ENCODE results near the gene GPAT2. TPM values are rescaled to one million over a fixed set of nuclear protein-coding genes. Genes with fewer than 3 reads are reported as not detected.
"Not testable (repeated sequence)": the region's sequence is repeated elsewhere in the genome, so short reads cannot be mapped to it uniquely, and the experiment has no call there.

GPAT2 gene
- total and polyA plus RNA-seq, 2 of the 8 experiments (the other 6 are each of a cell fraction or from before 2014, with no cell fraction given): 0.26 to 0.63 TPM

DNA sequence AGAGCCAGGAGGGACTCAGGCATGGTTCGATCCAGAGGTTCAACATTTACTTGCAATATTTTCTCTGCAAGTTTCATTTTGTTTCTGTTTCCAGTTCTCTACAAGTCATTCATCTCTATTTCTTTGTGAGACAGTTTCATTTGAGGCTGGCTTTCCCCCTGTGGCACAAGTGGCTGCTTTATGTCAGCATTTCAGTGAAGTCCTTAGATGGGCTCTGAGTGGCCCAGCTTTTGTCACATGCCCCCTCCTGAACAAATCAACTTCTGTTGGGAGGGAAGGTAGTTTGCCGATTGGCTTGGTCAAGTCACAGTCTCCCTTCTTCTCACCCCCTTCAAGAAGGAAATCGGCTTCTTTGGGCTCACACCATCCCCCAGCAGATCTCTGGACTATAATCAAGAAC is 17.9 kb upstream of the GPAT2 start:
- not testable (repeated sequence) for FAIRE-seq

DNA sequence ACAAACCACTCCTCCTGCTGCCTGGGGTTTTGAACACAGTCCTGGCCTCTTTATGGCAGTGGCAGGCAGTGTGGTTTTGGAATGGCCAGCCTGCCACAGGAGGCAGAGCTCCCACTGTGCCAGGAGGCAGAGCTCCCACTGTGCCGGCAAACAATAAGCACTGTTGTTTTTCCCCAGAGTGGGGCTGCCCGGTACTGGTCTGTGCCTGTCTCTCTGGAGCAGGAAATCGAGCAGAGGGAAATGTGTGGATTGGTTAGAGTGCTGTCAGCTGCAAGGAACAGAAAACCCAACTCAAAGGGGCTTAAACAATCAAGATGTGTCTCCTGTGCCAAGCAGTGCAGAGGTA is 15.2 kb upstream of the GPAT2 start:
- H3K56ac ChIP-seq (replicated peaks; ENCODE audit: insufficient read length, low read depth, low read length); H3K79me2 ChIP-seq (ENCODE audit: control insufficient read depth in 1 of 2, insufficient read depth in 2 of 2, low read length in 2 of 2); H3K9me3 ChIP-seq (ENCODE audit: insufficient read depth in 2 of 2, low read depth in 1 of 2, low read length in 1 of 2); H4K8ac ChIP-seq (ENCODE audit: extremely low read depth, insufficient read depth, low read length); H3K4me3 ChIP-seq (ENCODE audit: extremely low read depth in 1 of 4, insufficient read depth in 2 of 4, low read depth in 3 of 4, low read length in 4 of 4); H3K27ac ChIP-seq (ENCODE audit: low read depth, low read length); H3K27me3 ChIP-seq (replicated peaks in 1 of 4; ENCODE audit: control insufficient read depth in 3 of 4, extremely low read depth in 1 of 4, insufficient read depth in 3 of 4, low read length in 3 of 4); H4K91ac ChIP-seq (replicated peaks; ENCODE audit: insufficient read length, low read length); H3K23me2 ChIP-seq (ENCODE audit: low read depth, low read length); CTCF ChIA-PET (ENCODE audit: partially characterized antibody); POLR2A ChIA-PET (ENCODE audit: partially characterized antibody); H3K9ac ChIP-seq (replicated peaks in 1 of 4; ENCODE audit: extremely low read depth in 1 of 4, low read depth in 3 of 4, low read length in 3 of 4); H2BK15ac ChIP-seq (ENCODE audit: low read length); H2BK120ac ChIP-seq (replicated peaks; ENCODE audit: low read depth, low read length); H4K20me1 ChIP-seq (replicated peaks in 1 of 2; ENCODE audit: control insufficient read depth in 1 of 2, insufficient read depth in 2 of 2, low read length in 2 of 2); H2AFZ ChIP-seq (ENCODE audit: low read length); H2BK5ac ChIP-seq (ENCODE audit: low read depth, low read length); H3K23ac ChIP-seq (ENCODE audit: insufficient read length); H3K79me1 ChIP-seq (ENCODE audit: low read depth, low read length); H4K5ac ChIP-seq (ENCODE audit: insufficient read length, low read depth, low read length); H2BK20ac ChIP-seq (ENCODE audit: low read length); H3K4ac ChIP-seq (replicated peaks; ENCODE audit: insufficient read length, low read depth, low read length); FAIRE-seq; H3K4me2 ChIP-seq (ENCODE audit: insufficient read depth in 1 of 2, low read depth in 2 of 2, low read length in 2 of 2); H3K18ac ChIP-seq (ENCODE audit: extremely low read depth, low read length); H3K14ac ChIP-seq (ENCODE audit: insufficient read length); H3K36me3 ChIP-seq (ENCODE audit: control insufficient read depth in 2 of 4, insufficient read depth in 4 of 4, low read length in 3 of 4); H2BK12ac ChIP-seq (ENCODE audit: low read depth, low read length); H3K4me1 ChIP-seq (replicated peaks in 1 of 4; ENCODE audit: control insufficient read depth in 3 of 4, insufficient read depth in 4 of 4, low read length in 3 of 4); H2AK5ac ChIP-seq (ENCODE audit: low read depth, low read length); DNase-seq (ENCODE audit: low read depth in 1 of 2, low spot score in 2 of 2): not testable (repeated sequence)
- WGBS, 2 experiments (ENCODE audit: extremely low coverage in 1 of 2, insufficient coverage in 1 of 2, insufficient read length in 1 of 2, insufficient replicate concordance in 2 of 2, low coverage in 1 of 2, low lambda C conversion rate in 2 of 2, missing lambda C conversion rate in 1 of 2): no CpG with 5 or more reads among the region's 3 CpGs

More for the DNA sequence above, 17.9 kb upstream of the GPAT2 start:
- H3K14ac ChIP-seq (ENCODE audit: insufficient read length); H2AK5ac ChIP-seq (ENCODE audit: low read depth, low read length); H3K9me3 ChIP-seq (ENCODE audit: insufficient read depth in 2 of 2, low read depth in 1 of 2, low read length in 1 of 2); H3K18ac ChIP-seq (ENCODE audit: extremely low read depth, low read length); H2BK120ac ChIP-seq (replicated peaks; ENCODE audit: low read depth, low read length); H3K36me3 ChIP-seq (ENCODE audit: control insufficient read depth in 2 of 4, insufficient read depth in 4 of 4, low read length in 3 of 4); H2BK15ac ChIP-seq (ENCODE audit: low read length); H3K4me1 ChIP-seq (replicated peaks in 1 of 4; ENCODE audit: control insufficient read depth in 3 of 4, insufficient read depth in 4 of 4, low read length in 3 of 4); H3K23me2 ChIP-seq (ENCODE audit: low read depth, low read length); POLR2A ChIA-PET (ENCODE audit: partially characterized antibody); H3K4me2 ChIP-seq (ENCODE audit: insufficient read depth in 1 of 2, low read depth in 2 of 2, low read length in 2 of 2); H3K27ac ChIP-seq (ENCODE audit: low read depth, low read length); H3K56ac ChIP-seq (replicated peaks; ENCODE audit: insufficient read length, low read depth, low read length); H3K79me2 ChIP-seq (ENCODE audit: control insufficient read depth in 1 of 2, insufficient read depth in 2 of 2, low read length in 2 of 2); H4K5ac ChIP-seq (ENCODE audit: insufficient read length, low read depth, low read length); H3K23ac ChIP-seq (ENCODE audit: insufficient read length); DNase-seq (ENCODE audit: low read depth in 1 of 2, low spot score in 2 of 2); H3K79me1 ChIP-seq (ENCODE audit: low read depth, low read length); H4K20me1 ChIP-seq (replicated peaks in 1 of 2; ENCODE audit: control insufficient read depth in 1 of 2, insufficient read depth in 2 of 2, low read length in 2 of 2); H4K91ac ChIP-seq (replicated peaks; ENCODE audit: insufficient read length, low read length); H2AFZ ChIP-seq (ENCODE audit: low read length); H2BK5ac ChIP-seq (ENCODE audit: low read depth, low read length); H3K27me3 ChIP-seq (replicated peaks in 1 of 4; ENCODE audit: control insufficient read depth in 3 of 4, extremely low read depth in 1 of 4, insufficient read depth in 3 of 4, low read length in 3 of 4); H3K4ac ChIP-seq (replicated peaks; ENCODE audit: insufficient read length, low read depth, low read length); H4K8ac ChIP-seq (ENCODE audit: extremely low read depth, insufficient read depth, low read length); H3K4me3 ChIP-seq (ENCODE audit: extremely low read depth in 1 of 4, insufficient read depth in 2 of 4, low read depth in 3 of 4, low read length in 4 of 4); H2BK20ac ChIP-seq (ENCODE audit: low read length); H2BK12ac ChIP-seq (ENCODE audit: low read depth, low read length); CTCF ChIA-PET (ENCODE audit: partially characterized antibody); H3K9ac ChIP-seq (replicated peaks in 1 of 4; ENCODE audit: extremely low read depth in 1 of 4, low read depth in 3 of 4, low read length in 3 of 4): not testable (repeated sequence)
- WGBS, 2 experiments (ENCODE audit: extremely low coverage in 1 of 2, insufficient coverage in 1 of 2, insufficient read length in 1 of 2, insufficient replicate concordance in 2 of 2, low coverage in 1 of 2, low lambda C conversion rate in 2 of 2, missing lambda C conversion rate in 1 of 2): 82% methylated on average over 1 of the region's 3 CpGs; no CpG with 5 or more reads in 1 of the 2 experiments
